NCI-H128 (cell line): ENCODE measurements around the gene ZFP36L1.

ENCODE experiments used
- DNase-seq: peaks from one replicate; lab custom pipeline; 2025; ENCODE audit not compliant: unreplicated experiment; lab: John Stamatoyannopoulos, UW

ZFP36L1 gene

GRCh38 chr14:68796418-68797101 is 3.7 kb upstream of the ZFP36L1 start:
- DNase-seq = no peak

- DNase-seq = no peak
Measured at GRCh38 chr14:68795597-68796417, 2.9 kb upstream of the ZFP36L1 start.

- no peak for DNase-seq
Measured at GRCh38 chr14:68794851-68795596, 2.2 kb upstream of the ZFP36L1 start.

GRCh38 chr14:68794130-68794850 is 1.4 kb upstream of the ZFP36L1 start:
- no peak for DNase-seq

GRCh38 chr14:68793734-68794129 is 865 bp upstream of the ZFP36L1 start:
- DNase-seq = no peak

- DNase-seq = no peak
Measured at GRCh38 chr14:68792678-68792978, 239 bp downstream of the ZFP36L1 start.

- DNase-seq = no peak
Measured at GRCh38 chr14:68791902-68792677, 777 bp downstream of the ZFP36L1 start.

- no peak for DNase-seq
Measured at GRCh38 chr14:68791078-68791901, 1.6 kb downstream of the ZFP36L1 start.

- DNase-seq = no peak
Measured at GRCh38 chr14:68790644-68791077, 2.2 kb downstream of the ZFP36L1 start.

- DNase-seq = no peak
Measured at GRCh38 chr14:68789821-68790643, 2.8 kb downstream of the ZFP36L1 start.

GRCh38 chr14:68788996-68789820 is 3.7 kb downstream of the ZFP36L1 start:
- DNase-seq = peak; percentile 46

GRCh38 chr14:68788275-68788995 is 4.4 kb downstream of the ZFP36L1 start:
- DNase-seq = no peak

- no peak for DNase-seq
Measured at GRCh38 chr14:68787092-68787992, 5.5 kb downstream of the ZFP36L1 start.

- no peak for DNase-seq
Measured at GRCh38 chr14:68786491-68787091, 6.3 kb downstream of the ZFP36L1 start.

GRCh38 chr14:68785534-68786490 is 7.1 kb downstream of the ZFP36L1 start:
- DNase-seq = no peak
